GM12872 (cell line): ENCODE measurements around the gene RBL2.

ENCODE experiments used
- CTCF ChIP-seq: IDR thresholded peaks from 3 replicates; pipeline ENCODE4 v1.5.1; 2011; ENCODE audit warnings: low read depth, mild to moderate bottlenecking, low read length, moderate library complexity; ENCODE audit not compliant: insufficient read depth

The RBL2 gene

GRCh38 chr16:53530741-53531140, 96.5 kb downstream of the RBL2 start:
- TF ChIP-seq CTCF: no peak

- no peak for TF ChIP-seq CTCF
Measured at GRCh38 chr16:53534206-53534605, 99.9 kb downstream of the RBL2 start.

- no peak for TF ChIP-seq CTCF
Measured at GRCh38 chr16:53537626-53538025, 103.4 kb downstream of the RBL2 start.
